ENCODE measurements around the gene SAMHD1. TPM values are rescaled to one million over a fixed set of nuclear protein-coding genes. Genes with fewer than 3 reads are reported as not detected.
"Not testable (repeated sequence)": the region's sequence is repeated elsewhere in the genome, so short reads cannot be mapped to it uniquely, and the experiment has no call there.

The SAMHD1 gene
- total and polyA plus RNA-seq, 2 donors from 2014 or later, result 13.7 to 94.1 TPM

DNA sequence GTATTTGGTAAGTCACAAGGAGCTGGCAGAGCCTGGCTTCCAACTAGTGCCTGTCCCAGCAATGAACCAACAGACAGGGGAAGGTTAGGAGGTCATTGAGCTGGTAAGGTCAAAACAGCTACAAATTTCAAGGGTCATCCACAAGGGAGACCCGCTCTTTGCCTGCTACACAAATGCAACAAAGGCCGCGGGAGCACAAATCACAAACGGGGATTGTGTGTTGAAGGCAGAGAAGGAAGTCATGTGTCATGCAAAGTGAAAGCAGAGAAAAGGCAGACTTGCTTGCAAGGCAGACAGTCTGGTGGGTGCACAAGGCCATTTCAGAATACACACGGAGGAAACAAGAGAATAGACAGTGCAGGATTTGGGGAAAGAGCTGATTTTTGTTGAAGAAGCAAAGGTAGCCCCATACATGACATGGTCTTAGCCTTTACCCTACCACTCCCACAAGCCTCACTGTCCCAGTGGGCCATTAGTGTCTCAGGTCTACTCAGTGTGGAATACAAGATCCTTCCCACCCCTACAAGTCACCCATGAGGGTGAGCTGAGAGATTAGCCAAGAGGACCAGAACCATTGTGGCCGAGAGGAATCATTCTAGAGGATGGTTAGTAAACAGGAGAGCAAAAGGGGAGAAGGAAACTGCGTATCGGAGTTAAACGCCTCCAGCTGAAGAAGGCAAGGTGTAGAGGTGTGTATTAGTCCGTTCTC, 18.1 kb upstream of the SAMHD1 start:
- TF ChIP-seq, protein P1, sequence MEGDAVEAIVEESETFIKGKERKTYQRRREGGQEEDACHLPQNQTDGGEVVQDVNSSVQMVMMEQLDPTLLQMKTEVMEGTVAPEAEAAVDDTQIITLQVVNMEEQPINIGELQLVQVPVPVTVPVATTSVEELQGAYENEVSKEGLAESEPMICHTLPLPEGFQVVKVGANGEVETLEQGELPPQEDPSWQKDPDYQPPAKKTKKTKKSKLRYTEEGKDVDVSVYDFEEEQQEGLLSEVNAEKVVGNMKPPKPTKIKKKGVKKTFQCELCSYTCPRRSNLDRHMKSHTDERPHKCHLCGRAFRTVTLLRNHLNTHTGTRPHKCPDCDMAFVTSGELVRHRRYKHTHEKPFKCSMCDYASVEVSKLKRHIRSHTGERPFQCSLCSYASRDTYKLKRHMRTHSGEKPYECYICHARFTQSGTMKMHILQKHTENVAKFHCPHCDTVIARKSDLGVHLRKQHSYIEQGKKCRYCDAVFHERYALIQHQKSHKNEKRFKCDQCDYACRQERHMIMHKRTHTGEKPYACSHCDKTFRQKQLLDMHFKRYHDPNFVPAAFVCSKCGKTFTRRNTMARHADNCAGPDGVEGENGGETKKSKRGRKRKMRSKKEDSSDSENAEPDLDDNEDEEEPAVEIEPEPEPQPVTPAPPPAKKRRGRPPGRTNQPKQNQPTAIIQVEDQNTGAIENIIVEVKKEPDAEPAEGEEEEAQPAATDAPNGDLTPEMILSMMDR (IDR thresholded peaks at IDR 0.05; ENCODE audit: borderline replicate concordance, extremely low read depth, insufficient read depth), result no peak
- FAIRE-seq (no peak), DNase-seq (no peak)
- no peak overlapping the region for H3K9ac ChIP-seq (ENCODE audit: low read length in 3 of 3)
- intact Hi-C loops (cut with DNase I), result no loop called here
- H3K27ac ChIP-seq (ENCODE audit: low read depth in 2 of 2, low read length in 2 of 2), result no peak overlapping the region
- H3K36me3 ChIP-seq (ENCODE audit: control insufficient read depth in 2 of 3, insufficient read depth in 3 of 3, low read length in 3 of 3), result no peaks in the 10 kb centered on the region
- no peaks in the 10 kb centered on the region for H3K9me3 ChIP-seq (ENCODE audit: control insufficient read depth in 2 of 3, insufficient read depth in 1 of 3, low read length in 3 of 3)
- H3K4me1 ChIP-seq (ENCODE audit: control insufficient read depth in 2 of 3, insufficient read depth in 2 of 3, low read depth in 1 of 3, low read length in 3 of 3), result no peaks in the 10 kb centered on the region
- H3K27me3 ChIP-seq (ENCODE audit: control insufficient read depth, insufficient read depth, low read length), result no peaks in the 10 kb centered on the region
- H3K4me3 ChIP-seq (ENCODE audit: low read length in 3 of 3), result no peak overlapping the region

DNA sequence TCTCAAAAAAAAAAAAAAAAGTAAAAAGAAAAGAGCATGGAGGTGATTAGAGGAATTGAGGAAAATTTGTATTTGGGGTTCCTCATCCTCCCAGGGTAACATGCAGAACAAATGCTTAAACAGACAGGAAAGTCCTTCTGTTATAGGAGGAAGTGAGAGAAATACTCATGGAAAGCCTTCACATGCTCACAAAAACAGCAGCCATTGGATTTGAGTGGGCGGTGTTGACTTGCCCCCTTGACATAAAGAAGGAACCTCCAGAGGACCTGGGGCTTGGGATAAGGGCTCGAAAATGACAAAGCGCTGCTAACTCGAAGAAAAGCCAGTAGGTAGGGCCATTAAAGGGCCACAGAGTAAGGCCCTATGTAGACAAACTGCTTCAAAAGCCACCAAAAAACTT, 17.5 kb upstream of the SAMHD1 start:
- no peak overlapping the region for H3K4me3 ChIP-seq (ENCODE audit: low read length in 3 of 3)
- H3K27ac ChIP-seq (ENCODE audit: low read depth in 2 of 2, low read length in 2 of 2), result no peak overlapping the region
- FAIRE-seq, result no peak
- intact Hi-C loops (cut with DNase I), result no loop called here
- no peak for DNase-seq
- H3K27me3 ChIP-seq (ENCODE audit: control insufficient read depth, insufficient read depth, low read length), result no peaks in the 10 kb centered on the region
- TF ChIP-seq, protein P1 (IDR thresholded peaks at IDR 0.05; ENCODE audit: borderline replicate concordance, extremely low read depth, insufficient read depth), result no peak
- H3K4me1 ChIP-seq (ENCODE audit: control insufficient read depth in 2 of 3, insufficient read depth in 2 of 3, low read depth in 1 of 3, low read length in 3 of 3), result no peaks in the 10 kb centered on the region
- no peaks in the 10 kb centered on the region for H3K36me3 ChIP-seq (ENCODE audit: control insufficient read depth in 2 of 3, insufficient read depth in 3 of 3, low read length in 3 of 3)
- H3K9ac ChIP-seq (ENCODE audit: low read length in 3 of 3), result no peak overlapping the region
- H3K9me3 ChIP-seq (ENCODE audit: control insufficient read depth in 2 of 3, insufficient read depth in 1 of 3, low read length in 3 of 3), result no peaks in the 10 kb centered on the region

DNA sequence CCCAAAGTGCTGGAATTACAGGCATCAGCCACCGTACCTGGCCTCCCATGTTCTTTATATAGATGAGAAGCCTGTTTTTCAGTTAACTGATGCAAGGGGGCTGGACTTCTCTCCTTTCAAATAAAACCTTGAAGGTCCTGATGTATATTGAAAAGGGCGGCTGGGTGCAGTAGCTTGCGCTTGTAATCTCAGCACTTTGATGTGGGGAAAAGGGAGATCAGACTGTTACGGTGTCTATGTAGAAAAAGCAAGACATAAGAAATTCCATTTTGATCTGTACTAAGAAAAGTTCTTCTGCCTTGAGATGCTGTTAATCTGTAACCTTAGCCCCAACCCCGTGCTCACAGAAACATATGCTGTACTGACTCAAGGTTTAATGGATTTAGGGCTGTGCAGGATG, 16.1 kb upstream of the SAMHD1 start:
- TF ChIP-seq, protein P1 (IDR thresholded peaks at IDR 0.05; ENCODE audit: borderline replicate concordance, extremely low read depth, insufficient read depth), result no peak
- Histone ChIP-seq H3K9ac (ENCODE audit: low read length in 3 of 3) (no peak overlapping the region), H3K27ac (ENCODE audit: low read depth in 2 of 2, low read length in 2 of 2) (no peak overlapping the region), H3K4me3 (ENCODE audit: low read length in 3 of 3) (no peak overlapping the region), H3K9me3 (ENCODE audit: control insufficient read depth in 2 of 3, insufficient read depth in 1 of 3, low read length in 3 of 3) (no peaks in the 10 kb centered on the region), H3K36me3 (ENCODE audit: control insufficient read depth in 2 of 3, insufficient read depth in 3 of 3, low read length in 3 of 3) (no peaks in the 10 kb centered on the region), H3K4me1 (ENCODE audit: control insufficient read depth in 2 of 3, insufficient read depth in 2 of 3, low read depth in 1 of 3, low read length in 3 of 3) (no peaks in the 10 kb centered on the region), H3K27me3 (ENCODE audit: control insufficient read depth, insufficient read depth, low read length) (no peaks in the 10 kb centered on the region)
- no peak for FAIRE-seq
- intact Hi-C loops (cut with DNase I), result no loop called here
- DNase-seq, result no peak

DNA sequence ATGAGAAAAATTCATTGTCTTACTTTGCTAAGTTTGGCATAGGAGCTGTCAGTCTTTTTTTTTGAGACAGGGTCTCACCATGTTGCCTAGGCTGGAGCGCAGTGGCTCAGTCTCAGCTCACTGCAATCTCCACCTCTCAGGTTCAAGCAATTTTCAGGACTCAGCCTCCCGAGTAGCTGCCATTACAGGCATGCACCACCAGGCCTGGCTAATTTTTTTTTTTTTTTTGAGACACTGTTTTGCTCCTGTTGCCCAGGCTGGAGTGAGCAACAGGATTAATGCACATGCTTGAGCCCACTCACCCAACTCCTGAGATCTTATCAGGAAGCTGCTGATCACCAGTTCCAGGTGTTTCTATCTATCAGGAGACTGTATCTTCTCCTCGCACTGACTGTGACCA, 15.5 kb upstream of the SAMHD1 start:
- H3K27me3 ChIP-seq (ENCODE audit: control insufficient read depth, insufficient read depth, low read length); H3K4me3 ChIP-seq (ENCODE audit: low read length in 3 of 3); H3K4me1 ChIP-seq (ENCODE audit: control insufficient read depth in 2 of 3, insufficient read depth in 2 of 3, low read depth in 1 of 3, low read length in 3 of 3); FAIRE-seq; H3K9me3 ChIP-seq (ENCODE audit: control insufficient read depth in 2 of 3, insufficient read depth in 1 of 3, low read length in 3 of 3); H3K9ac ChIP-seq (ENCODE audit: low read length in 3 of 3); intact Hi-C loops (cut with DNase I); H3K36me3 ChIP-seq (ENCODE audit: control insufficient read depth in 2 of 3, insufficient read depth in 3 of 3, low read length in 3 of 3); H3K27ac ChIP-seq (ENCODE audit: low read depth in 2 of 2, low read length in 2 of 2); DNase-seq: not testable (repeated sequence)

DNA sequence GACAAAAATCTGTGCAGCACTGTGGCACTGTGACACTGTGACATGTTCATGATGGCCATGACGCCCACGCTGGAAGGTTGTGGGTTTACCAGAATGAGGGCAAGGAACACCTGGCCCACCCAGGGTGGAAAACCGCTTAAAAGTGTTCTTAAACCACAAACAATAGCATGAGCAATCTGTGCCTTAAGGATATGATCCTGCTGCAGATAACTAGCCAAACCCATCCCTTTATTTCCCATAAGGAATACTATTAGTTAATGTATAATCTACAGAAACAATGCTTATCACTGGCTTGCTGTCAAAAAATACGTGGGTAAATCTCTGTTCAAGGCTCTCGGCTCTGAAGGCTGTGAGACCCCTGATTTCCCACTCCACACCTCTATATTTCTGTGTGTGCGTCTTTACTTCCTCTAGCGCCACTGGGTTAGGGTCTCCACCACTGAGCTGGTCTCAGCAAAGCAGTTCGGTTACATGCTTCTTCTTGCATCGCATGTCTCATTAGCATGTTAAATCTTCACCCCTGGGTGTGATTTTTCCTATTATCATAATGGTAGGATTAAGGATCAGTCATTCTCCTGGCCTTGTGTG, 10.9 kb upstream of the SAMHD1 start:
- FAIRE-seq; intact Hi-C loops (cut with DNase I); H3K36me3 ChIP-seq (ENCODE audit: control insufficient read depth in 2 of 3, insufficient read depth in 3 of 3, low read length in 3 of 3): not testable (repeated sequence)

More for the DNA sequence above, 10.9 kb upstream of the SAMHD1 start:
- not testable (repeated sequence) for H3K9ac ChIP-seq (ENCODE audit: low read length in 3 of 3); H3K27me3 ChIP-seq (ENCODE audit: control insufficient read depth, insufficient read depth, low read length); DNase-seq; H3K4me3 ChIP-seq (ENCODE audit: low read length in 3 of 3); H3K4me1 ChIP-seq (ENCODE audit: control insufficient read depth in 2 of 3, insufficient read depth in 2 of 3, low read depth in 1 of 3, low read length in 3 of 3); H3K27ac ChIP-seq (ENCODE audit: low read depth in 2 of 2, low read length in 2 of 2); H3K9me3 ChIP-seq (ENCODE audit: control insufficient read depth in 2 of 3, insufficient read depth in 1 of 3, low read length in 3 of 3)

All from kidney (tissue), 14 donors.